B cell (primary cell): Measurements from ENCODE around the gene PTPRO.

Experiments
- CTCF ChIP-seq: fragments of 200-600 bp; IDR thresholded peaks from one replicate; pipeline ENCODE4 v1.8.0; 2022; ENCODE audit warnings: antibody characterized with exemption, mild to moderate bottlenecking
- EZH2 ChIP-seq: IDR thresholded peaks from 2 replicates; pipeline ENCODE4 v1.6.1; 2012; ENCODE audit warnings: borderline replicate concordance, low read depth, mild to moderate bottlenecking, moderate library complexity, low read length; ENCODE audit not compliant: insufficient read depth, poor library complexity, severe bottlenecking

DNA sequence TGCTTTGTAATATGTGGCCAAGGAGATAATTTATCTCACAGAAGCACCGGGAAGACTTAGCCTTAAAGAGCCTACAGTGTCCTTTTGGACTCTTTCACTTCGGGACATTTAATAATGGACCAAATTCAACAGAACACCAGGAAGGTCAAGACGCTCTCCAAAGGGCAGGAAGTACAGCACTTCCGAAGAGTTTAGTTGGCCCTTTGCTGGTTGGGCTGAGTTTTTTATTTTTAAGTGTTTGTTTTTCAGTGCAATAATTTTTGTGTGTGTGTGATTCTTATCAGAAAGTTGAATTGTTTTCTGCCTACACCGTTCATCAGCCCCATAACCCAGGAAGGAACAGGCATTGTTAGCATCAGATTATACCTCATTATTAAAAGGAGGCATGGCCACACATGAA, 273.9 kb downstream of the PTPRO start:
- no peak for TF ChIP-seq CTCF
- no peak for TF ChIP-seq EZH2
